ENCODE results near the gene PGC.
A peak's percentile ranks its signal among the peaks of the same experiment; 100 is the strongest.

The PGC gene

GRCh38 chr6:41785689-41786450 lies 38.7 kb upstream of the PGC start:
- Histone ChIP-seq H3K4me2 (peak overlapping the region; percentile 93 to 99 (median 98)), H3K27me3 (peaks cover 0 to 5% (median 0%) of the 10 kb centered on the region in 11 experiments; a peak in 3 of 22 replicates), H3K9me3 (replicated peaks in 1 of 11) (no peaks in the 10 kb centered on the region), H3K36me3 (peaks cover 16 to 26% (median 23%) of the 10 kb centered on the region in 11 experiments), H3K4me3 (peak overlapping the region; percentile 84 to 99 (median 96)), H3K9ac (peak overlapping the region; percentile 89 to 99 (median 96)), H3K27ac (peak overlapping the region in 10 of 11 experiments; percentile 82 to 98 (median 95); a peak in 20 of 22 replicates), H3K4me1 (peaks cover 50 to 64% (median 55%) of the 10 kb centered on the region in 10 experiments), H4K20me1 (peaks cover 0 to 20% (median 8%) of the 10 kb centered on the region in 11 experiments; a peak in 12 of 22 replicates)
- TF ChIP-seq Cebpa-rat (IDR thresholded peaks at IDR 0.05), result no peak

GRCh38 chr6:41785254-41785653 lies 38.1 kb upstream of the PGC start:
- Histone ChIP-seq H3K27ac (no peak overlapping the region), H3K4me1 (peaks cover 50 to 62% (median 57%) of the 10 kb centered on the region in 10 experiments), H3K36me3 (peaks cover 10 to 19% (median 17%) of the 10 kb centered on the region in 11 experiments; a peak in 21 of 22 replicates), H4K20me1 (peaks cover 0 to 17% (median 8%) of the 10 kb centered on the region in 11 experiments; a peak in 12 of 22 replicates), H3K4me3 (no peak overlapping the region), H3K9me3 (replicated peaks in 1 of 11) (no peaks in the 10 kb centered on the region), H3K27me3 (peaks cover 0 to 7% (median 0%) of the 10 kb centered on the region in 11 experiments; a peak in 3 of 22 replicates), H3K4me2 (peak overlapping the region; percentile 93 to 99 (median 98); a peak in 21 of 22 replicates), H3K9ac (peak overlapping the region in 4 of 11 experiments; percentile 93 to 99 (median 99); a peak in 4 of 22 replicates)
- no peak for TF ChIP-seq Cebpa-rat (IDR thresholded peaks at IDR 0.05)

DNA sequence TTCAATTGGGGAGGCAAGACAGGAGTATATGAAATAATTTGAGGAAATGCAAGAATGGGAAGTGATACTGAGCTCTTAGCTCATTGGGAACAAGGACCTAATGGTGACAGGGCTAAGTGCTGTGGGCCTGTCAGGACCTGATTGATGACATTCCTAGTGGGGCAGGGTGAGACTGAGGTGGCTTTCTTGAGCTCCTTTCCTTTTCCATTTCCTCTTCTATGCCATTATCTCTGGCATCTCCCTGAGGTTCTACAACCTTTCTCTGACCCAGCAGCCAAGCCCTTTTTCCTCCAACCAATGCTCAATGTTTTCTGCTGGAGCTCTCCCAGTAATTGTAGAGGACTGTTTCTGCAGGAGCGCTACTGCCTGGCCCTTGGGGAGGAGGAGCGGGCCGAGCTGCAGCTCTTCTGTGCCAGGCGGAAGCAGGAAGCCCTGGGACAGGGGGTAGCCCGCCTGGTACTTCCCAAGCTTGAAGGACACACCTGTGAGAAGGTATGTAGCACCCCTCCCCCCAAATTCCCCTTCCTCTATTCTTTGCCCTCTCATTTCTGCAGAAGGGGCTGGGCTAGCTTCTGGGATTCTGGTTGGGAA lies 37.5 kb upstream of the PGC start:
- no peak overlapping the region for H3K4me3 ChIP-seq
- peaks cover 47 to 56% (median 52%) of the 10 kb centered on the region in 10 experiments for H3K4me1 ChIP-seq
- H3K27me3 ChIP-seq, result peaks cover 0 to 7% (median 0%) of the 10 kb centered on the region in 11 experiments; a peak in 3 of 22 replicates
- TF ChIP-seq Cebpa-rat (IDR thresholded peaks at IDR 0.05), result no peak
- no peak overlapping the region; a peak in 1 of 22 replicates for H3K27ac ChIP-seq
- H3K9me3 ChIP-seq (replicated peaks in 1 of 11), result no peaks in the 10 kb centered on the region
- peaks cover 0 to 17% (median 8%) of the 10 kb centered on the region in 11 experiments; a peak in 12 of 22 replicates for H4K20me1 ChIP-seq
- no peak overlapping the region; a peak in 1 of 22 replicates for H3K9ac ChIP-seq
- peak overlapping the region in 10 of 11 experiments; percentile 8 to 99 (median 97); a peak in 19 of 22 replicates for H3K4me2 ChIP-seq
- H3K36me3 ChIP-seq, result peaks cover 6 to 14% (median 11%) of the 10 kb centered on the region in 11 experiments; a peak in 21 of 22 replicates

GRCh38 chr6:41783106-41783780 lies 36.0 kb upstream of the PGC start:
- 0 out of 22 replicates have a peak overlapping the region, but pooled peaks of 1 of the 11 experiments have one; percentile 14 for H3K9ac ChIP-seq
- peaks cover 43 to 53% (median 47%) of the 10 kb centered on the region in 10 experiments for H3K4me1 ChIP-seq
- no peak for TF ChIP-seq Cebpa-rat (IDR thresholded peaks at IDR 0.05)
- no peaks in the 10 kb centered on the region for H3K36me3 ChIP-seq
- peaks cover 0 to 7% (median 0%) of the 10 kb centered on the region in 11 experiments; a peak in 3 of 22 replicates for H3K27me3 ChIP-seq
- no peak overlapping the region for H3K27ac ChIP-seq
- H3K4me3 ChIP-seq, result no peak overlapping the region
- no peak overlapping the region for H3K4me2 ChIP-seq
- H3K9me3 ChIP-seq (replicated peaks in 1 of 11), result no peaks in the 10 kb centered on the region
- peaks cover 0 to 17% (median 0%) of the 10 kb centered on the region in 11 experiments; a peak in 3 of 22 replicates for H4K20me1 ChIP-seq

- peak overlapping the region in 1 of 11 experiments; percentile 25; a peak in 1 of 22 replicates for H3K27ac ChIP-seq
- H3K27me3 ChIP-seq, result peaks cover 0 to 7% (median 0%) of the 10 kb centered on the region in 11 experiments; a peak in 3 of 22 replicates
- peaks cover 54 to 72% (median 64%) of the 10 kb centered on the region in 10 experiments for H3K4me1 ChIP-seq
- no peak for TF ChIP-seq Cebpa-rat (IDR thresholded peaks at IDR 0.05)
- peak overlapping the region; percentile 81 to 100 (median 97) for H3K4me2 ChIP-seq
- no peaks in the 10 kb centered on the region for H3K9me3 ChIP-seq (replicated peaks in 1 of 11)
- peaks cover 0 to 9% (median 4%) of the 10 kb centered on the region in 11 experiments; a peak in 7 of 22 replicates for H3K36me3 ChIP-seq
- H3K9ac ChIP-seq, result peak overlapping the region in 9 of 11 experiments; percentile 45 to 82 (median 67); a peak in 11 of 22 replicates
- H3K4me3 ChIP-seq, result peak overlapping the region; percentile 67 to 79 (median 73); a peak in 18 of 20 replicates
- H4K20me1 ChIP-seq, result peaks cover 0 to 17% (median 0%) of the 10 kb centered on the region in 11 experiments; a peak in 3 of 22 replicates
These were observed 34.2 kb upstream of the PGC start for GRCh38 chr6:41781366-41781730.

- Histone ChIP-seq H3K9ac (peak within 1 kb of the TSS; percentile 73 to 84 (median 82)), H3K4me3 (peak within 1 kb of the TSS; percentile 67 to 79 (median 73)), H4K20me1 (peaks cover 0 to 12% (median 0%) of the 10 kb centered on the region in 11 experiments; a peak in 3 of 22 replicates), H3K27ac (peak within 1 kb of the TSS; percentile 37 to 75 (median 60); a peak in 19 of 22 replicates), H3K4me2 (peak within 1 kb of the TSS; percentile 96 to 100 (median 98)), H3K4me1 (peaks cover 49 to 69% (median 59%) of the 10 kb centered on the region in 10 experiments), H3K9me3 (replicated peaks in 1 of 11) (no peaks in the 10 kb centered on the region), H3K36me3 (peaks cover 0 to 11% (median 4%) of the 10 kb centered on the region in 11 experiments; a peak in 9 of 22 replicates), H3K27me3 (peaks cover 0 to 7% (median 0%) of the 10 kb centered on the region in 11 experiments; a peak in 3 of 22 replicates)
- no peak for TF ChIP-seq Cebpa-rat (IDR thresholded peaks at IDR 0.05)
These were observed 33.6 kb upstream of the PGC start, which contains the start of gene PRICKLE4 for GRCh38 chr6:41780551-41781365. Gene PRICKLE4, plus strand, starts transcription at chr6:41780782. Its CDS starts 2,692 bp downstream, at chr6:41783474.

DNA sequence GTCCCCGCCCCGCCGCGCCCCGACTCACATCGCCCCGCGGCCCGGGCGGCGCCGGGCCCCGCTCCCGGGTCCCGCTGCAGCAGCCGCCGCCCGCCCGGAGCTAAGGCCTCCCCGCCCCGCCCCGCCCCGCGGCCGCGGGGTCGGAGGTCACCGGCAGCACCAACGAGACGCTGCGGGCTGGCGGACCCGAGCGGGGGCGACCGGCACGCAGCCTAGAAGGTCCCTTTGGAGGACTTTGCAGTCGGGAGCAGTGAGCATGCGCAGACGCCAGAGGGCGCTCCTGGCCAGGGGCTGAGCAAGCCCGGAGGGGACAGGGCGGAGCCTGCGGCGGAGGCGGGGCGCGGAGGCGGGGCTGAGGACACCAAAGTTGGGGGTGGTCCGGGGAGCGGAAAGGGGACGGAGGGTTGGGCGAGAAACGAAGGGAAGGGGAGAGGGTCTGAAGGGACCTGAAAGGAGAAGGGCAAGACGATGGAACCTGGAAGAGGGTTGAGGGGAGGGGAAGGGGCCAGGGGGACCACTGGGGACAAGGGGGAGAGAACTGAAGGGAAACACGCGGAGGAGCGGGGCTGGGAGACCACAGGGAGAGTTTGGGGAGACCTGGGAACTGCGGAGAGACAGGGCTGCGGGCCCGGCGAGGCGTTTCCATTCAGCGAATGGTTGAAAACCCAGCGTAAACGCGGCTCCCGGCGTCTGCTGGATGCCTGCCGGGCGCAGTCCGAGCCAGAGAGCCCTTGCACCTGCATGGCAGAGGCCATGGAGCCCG lies 32.8 kb upstream of the PGC start, which contains the start of gene FRS3:
Gene FRS3 (minus strand): TSS at position 113 of the 763 bp plus-strand sequence. CDS start 2,913 bp downstream, outside the sequence.
- Histone ChIP-seq H3K4me1 (peaks cover 42 to 61% (median 51%) of the 10 kb centered on the region in 10 experiments), H3K4me3 (peak within 1 kb of the TSS; percentile 67 to 79 (median 73)), H3K4me2 (peak within 1 kb of the TSS; percentile 96 to 100 (median 98)), H4K20me1 (peaks cover 0 to 11% (median 0%) of the 10 kb centered on the region in 11 experiments; a peak in 4 of 22 replicates), H3K9me3 (replicated peaks in 1 of 11) (no peaks in the 10 kb centered on the region), H3K9ac (peak within 1 kb of the TSS; percentile 73 to 84 (median 82)), H3K27me3 (peaks cover 0 to 7% (median 0%) of the 10 kb centered on the region in 11 experiments; a peak in 3 of 22 replicates), H3K36me3 (peaks cover 5 to 19% (median 12%) of the 10 kb centered on the region in 11 experiments), H3K27ac (peak within 1 kb of the TSS; percentile 37 to 75 (median 60); a peak in 19 of 22 replicates)
- TF ChIP-seq Cebpa-rat (IDR thresholded peaks at IDR 0.05), result no peak
